H9 (cell line): ENCODE data around the gene CEP128. TPM values are rescaled to one million over a fixed set of nuclear protein-coding genes. Genes with fewer than 3 reads are reported as not detected.

Experiments
- DNase-seq: peaks from one replicate; pipeline ENCODE4 v3.0.0-alpha.2; 2017
- H2AFZ ChIP-seq: one replicate; pipeline ENCODE4 v1.6.1; 2013; ENCODE audit warnings: mild to moderate bottlenecking, low read length, control low read depth, moderate library complexity
- H2AK5ac ChIP-seq: 2 replicates; pipeline ENCODE4 v1.6.1; 2013; ENCODE audit warnings: low read length, control low read depth, mixed read lengths; ENCODE audit not compliant: insufficient read length
- H2BK120ac ChIP-seq: one replicate; pipeline ENCODE4 v1.6.1; 2013; ENCODE audit warnings: low read depth, mild to moderate bottlenecking, low read length, control low read depth, inconsistent platforms; ENCODE audit not compliant: poor library complexity, severe bottlenecking
- H2BK12ac ChIP-seq: 2 replicates; pipeline ENCODE4 v1.6.1; 2013; ENCODE audit warnings: low read length, control low read depth, mixed read lengths, low read depth; ENCODE audit not compliant: insufficient read length
- H2BK15ac ChIP-seq: 2 replicates; pipeline ENCODE4 v1.6.1; 2013; ENCODE audit warnings: low read depth, low read length, control low read depth
- H2BK20ac ChIP-seq: one replicate; pipeline ENCODE4 v1.6.1; 2013; ENCODE audit warnings: low read depth, mild to moderate bottlenecking, low read length, control low read depth, inconsistent platforms; ENCODE audit not compliant: poor library complexity, severe bottlenecking
- H2BK5ac ChIP-seq: 2 replicates; pipeline ENCODE4 v1.6.1; 2013; ENCODE audit warnings: low read length, control low read depth, mixed read lengths; ENCODE audit not compliant: insufficient read length
- H3K14ac ChIP-seq: 2 replicates; pipeline ENCODE4 v1.6.1; 2013; ENCODE audit warnings: low read length, control low read depth; ENCODE audit not compliant: insufficient read depth
- H3K18ac ChIP-seq: 2 replicates; pipeline ENCODE4 v1.6.1; 2013; ENCODE audit warnings: low read depth, mild to moderate bottlenecking, mixed read lengths, low read length, control low read depth; ENCODE audit not compliant: insufficient read length
- H3K23ac ChIP-seq: 2 replicates; pipeline ENCODE4 v1.6.1; 2013; ENCODE audit warnings: low read length, control low read depth, mixed read lengths, low read depth; ENCODE audit not compliant: insufficient read length
- H3K23me2 ChIP-seq: 2 replicates; pipeline ENCODE4 v1.6.1; 2013; ENCODE audit warnings: low read depth, mild to moderate bottlenecking, mixed read lengths, low read length, control low read depth; ENCODE audit not compliant: insufficient read length, poor library complexity, severe bottlenecking
- H3K27ac ChIP-seq: 2 replicates; pipeline ENCODE4 v1.5.1; 2013; ENCODE audit warnings: low read length, control low read depth, mixed read lengths, low read depth; ENCODE audit not compliant: insufficient read length
- H3K27me3 ChIP-seq: 2 replicates; pipeline ENCODE4 v1.6.1; 2013; ENCODE audit warnings: low read length, control low read depth, inconsistent platforms; ENCODE audit not compliant: insufficient read depth
- H3K4ac ChIP-seq: 2 replicates; pipeline ENCODE4 v1.6.1; 2013; ENCODE audit warnings: low read depth, mild to moderate bottlenecking, control low read depth, inconsistent platforms, low read length, moderate library complexity
- H3K4me1 ChIP-seq: 2 replicates; pipeline ENCODE4 v1.6.1; 2013; ENCODE audit warnings: low read length, control low read depth, inconsistent platforms; ENCODE audit not compliant: insufficient read depth
- H3K4me2 ChIP-seq: 2 replicates; pipeline ENCODE4 v1.6.1; 2013; ENCODE audit warnings: low read length, control low read depth, mixed read lengths; ENCODE audit not compliant: insufficient read length, insufficient read depth
- H3K56ac ChIP-seq: 2 replicates; pipeline ENCODE4 v1.6.1; 2013; ENCODE audit warnings: low read depth, mild to moderate bottlenecking, mixed read lengths, low read length, control low read depth; ENCODE audit not compliant: insufficient read length
- H3K79me1 ChIP-seq: 2 replicates; pipeline ENCODE4 v1.6.1; 2013; ENCODE audit warnings: low read depth, mild to moderate bottlenecking, moderate library complexity, low read length, control low read depth, inconsistent platforms; ENCODE audit not compliant: insufficient read depth, poor library complexity, severe bottlenecking
- H3K79me2 ChIP-seq: 2 replicates; pipeline ENCODE4 v1.6.1; 2013; ENCODE audit warnings: low read length, control low read depth, inconsistent platforms; ENCODE audit not compliant: insufficient read depth
- H3K9ac ChIP-seq: 2 replicates; pipeline ENCODE4 v1.6.1; 2013; ENCODE audit warnings: low read length, control low read depth, mixed read lengths; ENCODE audit not compliant: insufficient read length; ENCODE audit errors: extremely low read depth
- H3K9me3 ChIP-seq: one replicate; pipeline ENCODE4 v1.6.1; 2013; ENCODE audit warnings: low read depth, low read length, inconsistent platforms; ENCODE audit not compliant: control insufficient read depth
- H3T11ph ChIP-seq: one replicate; pipeline ENCODE4 v1.6.1; 2013; ENCODE audit warnings: mild to moderate bottlenecking, low read length, control low read depth, inconsistent platforms
- H4K20me1 ChIP-seq: one replicate; pipeline ENCODE4 v1.6.1; 2013; ENCODE audit not compliant: control insufficient read depth, insufficient read length, insufficient read depth
- H4K5ac ChIP-seq: 2 replicates; pipeline ENCODE4 v1.6.1; 2013; ENCODE audit warnings: low read depth, mild to moderate bottlenecking, mixed read lengths, low read length, control low read depth; ENCODE audit not compliant: insufficient read length
- H4K8ac ChIP-seq: replicated peaks from 2 replicates; pipeline ENCODE4 v1.6.1; 2013; ENCODE audit warnings: low read length, control low read depth, mixed read lengths, low read depth; ENCODE audit not compliant: insufficient read length
- H4K91ac ChIP-seq: 2 replicates; pipeline ENCODE4 v1.6.1; 2013; ENCODE audit warnings: low read depth, mild to moderate bottlenecking, moderate library complexity, mixed read lengths, low read length, control low read depth; ENCODE audit not compliant: insufficient read length
- H3K27ac Mint-ChIP-seq, 3 experiments: 2 replicates in 2 of 3; 3 replicates in 1 of 3; pipeline ENCODE4 v1.8.0; 2020 to 2021; ENCODE audit warnings: mixed read lengths in 3 of 3, mild to moderate bottlenecking in 1 of 3, moderate library complexity in 1 of 3
- H3K27me3 Mint-ChIP-seq: 2 replicates; pipeline ENCODE4 v1.8.0; 2021; ENCODE audit warnings: low read depth, mild to moderate bottlenecking, moderate library complexity, mixed read lengths
- H3K36me3 Mint-ChIP-seq, 3 experiments: 2 replicates in 2 of 3; 3 replicates in 1 of 3; pipeline ENCODE4 v1.8.0; 2020 to 2021; ENCODE audit warnings: low read depth in 3 of 3, mixed read lengths in 3 of 3; ENCODE audit not compliant: insufficient read depth in 1 of 3
- H3K4me1 Mint-ChIP-seq, 2 experiments: 2 replicates each; pipeline ENCODE4 v1.8.0; 2020; ENCODE audit warnings: mixed read lengths in 2 of 2
- H3K4me3 Mint-ChIP-seq, 2 experiments: 2 replicates in 1 of 2; 3 replicates in 1 of 2; pipeline ENCODE4 v1.8.0; 2020 to 2021; ENCODE audit warnings: mild to moderate bottlenecking in 2 of 2, mixed read lengths in 2 of 2, moderate library complexity in 1 of 2
- H3K9me3 Mint-ChIP-seq, 2 experiments: 2 replicates in 1 of 2; 3 replicates in 1 of 2; pipeline ENCODE4 v1.8.0; 2020; ENCODE audit warnings: mild to moderate bottlenecking in 2 of 2, mixed read lengths in 2 of 2, moderate library complexity in 1 of 2
- CTCF ChIP-seq: fragments of 200-600 bp; sonication (generic); conservative IDR thresholded peaks from 3 replicates; pipeline ENCODE4 v1.8.0; 2021; ENCODE audit warnings: antibody characterized with exemption, mild to moderate bottlenecking
- WGBS: extraction: QIAGEN DNeasy Blood & Tissue Kit; methylation state at CpG from one replicate; pipeline ENCODE4 v1.1.7; 2013; ENCODE audit warnings: missing lambda C conversion rate, low lambda C conversion rate, mixed read lengths; ENCODE audit not compliant: insufficient read length; ENCODE audit errors: extremely low coverage; 5-methylcytosine and 5-hydroxymethylcytosine counted together
- total RNA-seq: library from RNA; stranded (reverse); gene quantifications from 2 replicates; pipeline ENCODE4 v1.2.1, GENCODE V29; 2021

Gene CEP128
- total RNA-seq, 1 experiment from 2014 or later = 16.3 TPM

- Histone ChIP-seq H4K5ac (no peak overlapping the region), H3K4me1 (no peaks in the 10 kb centered on the region), H2BK12ac (no peak overlapping the region), H4K20me1 (no peaks in the 10 kb centered on the region), H3K56ac (no peak overlapping the region), H3K18ac (no peak overlapping the region), H3K4ac (no peak overlapping the region), H2AFZ (no peak overlapping the region), H2AK5ac (no peak overlapping the region), H3K27ac (no peak overlapping the region), H3K79me2 (no peaks in the 10 kb centered on the region; the same call in 1 of the 2 replicates), H3K79me1 (no peaks in the 10 kb centered on the region), H3K4me2 (no peak overlapping the region), H4K8ac (no peak overlapping the region), H3K9ac (no peak overlapping the region), H3K14ac (no peak overlapping the region), H2BK20ac (no peak overlapping the region), H3K27me3 (no peaks in the 10 kb centered on the region), H4K91ac (no peak overlapping the region), H2BK120ac (no peak overlapping the region), H3T11ph (no peak overlapping the region), H3K23me2 (no peaks in the 10 kb centered on the region), H2BK5ac (no peak overlapping the region), H2BK15ac (no peak overlapping the region), H3K23ac (no peak overlapping the region), H3K9me3 (no peaks in the 10 kb centered on the region)
- DNase-seq = no peak
- Mint-ChIP-seq H3K27me3 (no peaks in the 10 kb centered on the region), H3K4me1 (peaks cover 3 to 5% of the 10 kb centered on the region in 2 experiments; a peak in 2 of 4 replicates), H3K4me3 (no peak overlapping the region), H3K36me3 (peaks cover 17 to 38% (median 29%) of the 10 kb centered on the region in 3 experiments), H3K9me3 (peaks cover 15 to 33% of the 10 kb centered on the region in 2 experiments), H3K27ac (no peak overlapping the region)
- no peak for TF ChIP-seq CTCF
- WGBS = no CpG with 5 or more reads among the region's 5 CpGs
These were observed 262.3 kb downstream of the CEP128 start for GRCh38 chr14:80679273-80679672.
